Thoracic aorta endothelial cell (primary cell): Measurements from ENCODE around the gene LRRC38. TPM values are rescaled to one million over a fixed set of nuclear protein-coding genes. Genes with fewer than 3 reads are reported as not detected.

Experiments used
- total RNA-seq: library from RNA; depleted of rRNA; stranded (reverse); fragments of >200 nt; gene quantifications from 2 replicates; pipeline ENCODE4 v1.2.3, GENCODE V29; 2012

LRRC38 gene, protein sequence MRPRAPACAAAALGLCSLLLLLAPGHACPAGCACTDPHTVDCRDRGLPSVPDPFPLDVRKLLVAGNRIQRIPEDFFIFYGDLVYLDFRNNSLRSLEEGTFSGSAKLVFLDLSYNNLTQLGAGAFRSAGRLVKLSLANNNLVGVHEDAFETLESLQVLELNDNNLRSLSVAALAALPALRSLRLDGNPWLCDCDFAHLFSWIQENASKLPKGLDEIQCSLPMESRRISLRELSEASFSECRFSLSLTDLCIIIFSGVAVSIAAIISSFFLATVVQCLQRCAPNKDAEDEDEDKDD
- not detected in 2 replicates for total RNA-seq

GRCh38 chr1:13513895-13514546 lies at the start of gene LRRC38:
Gene LRRC38, minus strand, starts transcription at chr1:13514003. Its CDS starts 410 bp downstream, at chr1:13513593.

Other genes with a start within 250 kb of the LRRC38 start
- gene PRAMEF8, start 228.9 kb downstream of the LRRC38 start, total RNA-seq = not detected in 2 replicates
- not detected in 2 replicates for gene PRAMEF33, start 210.5 kb downstream of the LRRC38 start, total RNA-seq
- gene PRAMEF15, start 198.4 kb downstream of the LRRC38 start, total RNA-seq = not detected in 2 replicates
- not detected in 2 replicates for gene PRAMEF14, start 166.9 kb downstream of the LRRC38 start, total RNA-seq
- not detected in 2 replicates for gene PRAMEF19, start 142.1 kb downstream of the LRRC38 start, total RNA-seq
- gene PRAMEF17, start 124.4 kb downstream of the LRRC38 start, total RNA-seq = not detected in 2 replicates
- not detected in 2 replicates for gene PRAMEF20, start 103.6 kb downstream of the LRRC38 start, total RNA-seq
- not detected in 2 replicates for gene PDPN, start 69.8 kb upstream of the LRRC38 start, total RNA-seq
- 21.0 and 24.2 TPM in 2 replicates for gene PRDM2, start 186.2 kb upstream of the LRRC38 start, total RNA-seq